M059J (cell line): ENCODE data around the gene KCTD19. TPM values are rescaled to one million over a fixed set of nuclear protein-coding genes. Genes with fewer than 3 reads are reported as not detected.

Source experiments
- DNase-seq: peaks from one replicate; pipeline ENCODE4 v3.0.0-alpha.2; 2012; ENCODE audit warnings: low read depth
- total RNA-seq: library from RNA; depleted of rRNA; stranded (reverse); fragments of >200 nt; shearing (Covaris generic); gene quantifications from 2 replicates; pipeline ENCODE4 v1.2.3, GENCODE V29; 2014

Gene KCTD19
- total RNA-seq, 1 experiment from 2014 or later, result 0.84 TPM

DNA sequence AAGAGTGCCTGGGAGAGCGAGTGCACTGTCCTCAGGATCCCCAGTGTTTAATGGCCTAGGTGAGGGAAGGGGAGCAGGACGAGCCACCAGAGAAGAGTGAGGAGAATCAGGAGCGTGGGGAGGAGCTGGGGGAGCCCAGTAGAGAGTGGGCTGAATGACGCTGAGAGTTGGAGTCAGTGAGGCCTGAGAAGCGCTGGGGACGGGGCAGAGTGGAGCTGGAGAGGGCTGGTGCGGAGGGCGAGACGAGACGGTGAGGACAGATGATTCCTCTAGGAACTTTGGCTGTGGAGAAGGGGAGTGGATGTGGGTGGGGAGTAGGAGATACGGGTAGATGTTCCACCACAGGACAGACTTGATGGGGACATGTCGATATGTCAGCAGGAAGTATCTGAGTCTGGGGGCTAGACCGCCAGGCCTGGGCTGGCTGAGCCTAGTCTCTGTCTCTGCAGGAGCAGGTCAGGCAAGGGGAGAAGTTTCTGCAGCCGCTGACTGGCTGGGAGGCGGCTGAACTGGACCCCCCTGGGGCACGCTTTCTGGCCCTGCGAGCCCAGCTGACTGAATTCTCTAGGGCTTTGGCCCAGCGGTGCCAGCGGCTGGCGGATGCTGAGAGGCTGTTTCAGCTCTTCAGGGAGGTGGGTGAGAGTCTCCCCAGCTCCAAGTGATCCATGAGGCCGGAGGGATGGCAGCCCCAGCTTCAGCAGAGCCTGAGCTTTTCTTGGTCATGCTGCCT, 42.5 kb downstream of the KCTD19 start:
- no peak for DNase-seq

GRCh38 chr16:67283039-67283825, 43.3 kb downstream of the KCTD19 start:
- DNase-seq, result peak; percentile 49

DNA sequence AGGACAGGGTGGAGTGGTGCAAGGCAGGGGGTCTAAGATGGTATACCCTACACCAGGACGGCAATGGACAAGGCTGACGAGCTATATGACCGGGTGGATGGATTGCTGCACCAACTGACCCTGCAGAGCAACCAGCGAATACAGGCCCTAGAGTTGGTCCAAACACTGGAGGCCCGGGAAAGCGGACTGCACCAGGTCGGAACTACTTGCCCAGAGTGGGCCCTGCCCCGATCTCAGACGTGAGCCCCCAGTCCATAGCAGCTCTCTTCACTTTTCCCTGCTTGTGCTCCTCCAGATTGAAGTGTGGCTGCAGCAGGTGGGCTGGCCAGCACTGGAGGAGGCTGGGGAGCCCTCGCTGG, 44.1 kb downstream of the KCTD19 start:
- DNase-seq, result no peak

GRCh38 chr16:67281536-67282446, 44.8 kb downstream of the KCTD19 start:
- DNase-seq, result no peak

GRCh38 chr16:67280090-67281015, 46.2 kb downstream of the KCTD19 start:
- no peak for DNase-seq

DNA sequence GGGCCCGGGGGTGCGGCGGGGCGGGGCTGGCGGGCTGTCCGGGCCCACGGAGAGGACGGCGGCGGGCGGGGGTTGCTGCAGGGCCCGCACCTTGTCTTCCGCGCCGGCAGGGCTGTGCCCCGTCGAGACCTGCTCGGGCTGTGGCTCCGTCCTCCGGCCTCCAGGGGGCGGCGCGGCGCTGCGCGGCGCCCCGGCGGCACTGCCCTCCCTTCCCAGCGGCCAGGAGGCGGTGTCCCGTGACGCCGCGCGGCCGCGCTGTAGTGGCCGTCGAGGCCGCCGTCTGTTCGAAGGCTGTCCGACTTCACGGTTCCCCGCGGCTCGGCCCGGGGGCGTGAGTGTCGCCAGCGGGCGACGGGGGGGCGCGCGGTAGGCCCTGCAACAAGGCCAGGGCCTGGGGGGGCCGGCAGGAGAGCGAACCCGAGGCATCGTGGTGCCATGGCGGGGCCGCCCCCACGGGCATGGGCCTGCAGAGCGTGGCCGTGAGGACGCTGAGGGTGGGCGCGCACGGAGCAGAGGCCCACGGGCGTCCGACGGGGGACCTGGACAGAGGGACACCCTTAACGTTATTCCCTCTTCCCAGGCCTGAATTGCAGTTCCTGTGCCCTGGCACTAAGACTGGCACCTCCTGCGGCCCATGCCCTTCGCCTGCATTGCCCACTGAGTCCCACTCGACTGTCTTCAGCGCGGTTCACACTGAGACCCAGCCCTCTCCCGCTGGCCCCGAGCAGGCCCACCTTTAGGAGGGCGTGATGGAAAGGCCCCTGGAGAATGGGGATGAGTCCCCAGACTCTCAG, 47.0 kb downstream of the KCTD19 start, which contains the start of gene PLEKHG4:
Gene PLEKHG4 (plus strand): TSS at position 237 of the 794 bp plus-strand sequence. CDS start 513 bp downstream, at position 750.
- no peak for DNase-seq

GRCh38 chr16:67278773-67279295, 47.7 kb downstream of the KCTD19 start:
- DNase-seq, result no peak

GRCh38 chr16:67277999-67278772, 48.4 kb downstream of the KCTD19 start:
- DNase-seq, result peak; percentile 87

GRCh38 chr16:67277294-67277998, 49.1 kb downstream of the KCTD19 start:
- DNase-seq, result peak; percentile 99

DNA sequence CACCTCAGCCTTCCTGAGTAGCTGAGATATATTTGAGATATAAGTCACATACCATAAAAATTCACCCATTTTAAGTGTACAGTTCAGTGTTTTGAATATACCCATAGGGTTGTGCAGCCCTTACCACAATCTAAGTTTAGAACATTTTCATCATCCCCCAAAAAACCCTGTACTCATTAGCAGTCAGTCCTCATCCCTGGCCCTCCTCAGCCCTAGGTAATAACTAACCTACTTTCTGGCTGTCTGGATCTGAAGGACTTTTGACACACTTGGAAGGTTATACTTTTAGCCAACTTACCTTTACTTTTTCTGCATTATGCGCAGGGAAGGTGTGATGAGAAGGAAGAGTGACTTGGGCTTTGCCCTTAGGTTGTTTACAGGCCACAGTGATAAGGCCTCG, 51.2 kb downstream of the KCTD19 start:
- DNase-seq, result no peak

GRCh38 chr16:67271446-67271845, 55.1 kb downstream of the KCTD19 start:
- no peak for DNase-seq

DNA sequence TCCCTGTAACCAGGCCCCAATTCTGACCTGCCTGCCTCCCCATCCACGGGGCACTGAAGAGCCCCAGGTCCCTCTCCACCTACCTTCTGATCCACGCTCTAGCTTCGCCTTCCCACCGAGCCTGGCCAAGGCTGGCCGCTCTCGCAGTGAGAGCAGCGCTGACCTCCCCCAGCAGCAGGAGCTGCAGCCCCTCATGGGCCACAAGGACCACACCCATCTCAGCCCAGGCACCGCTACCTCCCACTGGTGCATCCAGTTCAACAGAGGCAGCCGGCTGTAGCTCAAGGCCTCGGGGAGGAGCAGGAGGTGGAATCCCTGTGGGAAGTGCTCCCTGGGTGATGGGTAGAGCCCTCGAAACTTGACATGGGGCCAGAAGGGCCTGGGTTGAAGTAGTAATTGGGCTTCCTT, 55.6 kb downstream of the KCTD19 start:
- no peak for DNase-seq

DNA sequence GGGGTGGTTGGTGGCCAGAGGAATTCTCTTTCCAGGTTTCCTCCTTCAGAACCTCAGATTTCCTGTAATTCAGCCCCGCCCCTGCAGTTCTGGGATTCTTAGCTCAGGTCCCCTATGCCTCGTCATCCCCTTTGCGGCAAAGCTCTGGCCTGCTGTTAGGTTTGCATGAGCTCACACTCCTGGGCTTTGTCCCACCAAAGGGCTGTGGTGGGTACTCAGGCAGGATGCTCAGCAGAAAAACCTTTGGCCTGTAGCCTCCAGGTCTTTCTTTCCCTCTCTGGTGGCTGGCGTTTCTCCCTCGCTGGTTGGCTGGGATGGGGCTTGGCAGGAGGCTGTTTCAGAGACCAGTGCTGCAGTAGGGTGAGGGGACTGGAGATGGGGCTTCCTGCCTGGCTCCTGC, 56.8 kb downstream of the KCTD19 start:
- DNase-seq, result peak; percentile 96

GRCh38 chr16:67268136-67268579, 58.4 kb downstream of the KCTD19 start:
- DNase-seq, result peak; percentile 98

DNA sequence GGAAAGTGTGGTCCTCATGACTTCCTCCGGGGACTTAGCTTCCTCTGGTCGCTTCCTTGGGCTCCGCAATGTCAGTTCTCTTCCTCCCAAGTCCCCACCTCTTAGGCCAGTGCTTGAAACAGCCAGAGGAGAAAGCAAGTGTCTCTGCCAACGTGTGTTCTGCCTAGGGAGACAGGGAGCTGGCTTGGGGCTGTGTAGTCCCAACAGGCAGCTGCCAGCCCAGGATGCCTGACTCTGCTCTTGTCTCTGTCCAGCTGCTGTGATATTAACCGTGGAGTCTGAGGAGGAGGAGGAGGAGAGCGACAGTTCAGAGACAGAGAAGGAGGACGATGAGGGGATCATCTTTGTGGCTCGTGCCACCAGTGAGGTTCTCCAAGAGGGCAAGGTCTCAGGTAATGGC, 60.7 kb downstream of the KCTD19 start:
- no peak for DNase-seq

GRCh38 chr16:67264866-67265265, 61.7 kb downstream of the KCTD19 start:
- DNase-seq, result no peak

DNA sequence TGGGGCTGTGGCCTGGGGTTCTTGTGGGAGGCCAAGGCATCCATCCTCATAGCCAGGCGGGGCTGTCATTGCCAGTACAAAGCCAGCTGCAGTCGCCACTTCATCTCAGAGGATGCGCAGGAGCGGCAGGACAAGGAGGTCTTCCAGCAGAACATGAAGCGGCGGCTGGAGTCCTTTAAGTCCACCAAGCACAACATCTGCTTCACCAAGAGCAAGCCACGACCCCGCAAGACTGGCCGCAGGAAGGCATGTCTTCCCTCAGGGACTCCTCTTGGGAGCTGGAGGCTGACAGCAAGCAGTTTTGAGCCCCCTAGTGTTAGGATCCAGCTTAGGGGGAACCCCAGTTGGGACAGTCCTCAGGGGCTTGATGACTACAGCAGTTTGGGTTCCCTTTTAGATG, 62.3 kb downstream of the KCTD19 start:
- no peak for DNase-seq

DNA sequence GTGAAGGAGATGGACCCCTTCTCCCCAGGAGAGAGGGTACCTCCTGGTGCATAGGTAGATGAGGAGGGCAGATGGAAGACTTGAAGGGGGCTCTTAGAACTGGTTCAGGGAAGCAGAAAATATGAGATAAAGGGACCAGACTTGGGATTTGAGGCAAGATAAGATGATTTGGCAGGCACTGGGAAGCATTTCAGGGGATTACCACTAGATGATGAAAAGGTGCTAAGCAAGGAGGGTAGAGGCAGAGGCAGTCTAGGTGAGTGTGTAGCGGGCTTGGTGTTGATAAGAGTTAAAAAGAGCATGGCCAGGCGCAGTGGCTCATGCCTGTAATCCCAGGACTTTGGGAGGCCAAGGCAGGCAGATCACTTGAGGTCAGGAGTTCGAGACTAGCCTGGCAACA, 63.3 kb downstream of the KCTD19 start:
- no peak for DNase-seq
